Measurements from ENCODE around the gene TNN. TPM values are rescaled to one million over a fixed set of nuclear protein-coding genes. Genes with fewer than 3 reads are reported as not detected.

Gene TNN
- total and polyA plus RNA-seq, 2 experiments from 2014 or later, result 0.18 to 0.31 TPM

GRCh38 chr1:175077356-175078030 is 9.9 kb downstream of the TNN start:
- H3K27ac ChIP-seq (ENCODE audit: low read depth), result no peak overlapping the region
- no peaks in the 10 kb centered on the region for H4K20me1 ChIP-seq (replicated peaks; ENCODE audit: insufficient read depth)
- H3K4me1 ChIP-seq (ENCODE audit: insufficient read depth), result peaks cover 16% of the 10 kb centered on the region
- peaks cover 5% of the 10 kb centered on the region for H3K9me2 ChIP-seq (ENCODE audit: insufficient read depth)
- H3K27me3 Mint-ChIP-seq (ENCODE audit: insufficient read depth, low read depth, poor library complexity), result peaks cover 12% of the 10 kb centered on the region
- H3K9me3 Mint-ChIP-seq, result no peaks in the 10 kb centered on the region; the same call in 2 of the 3 replicates
- H3K36me3 ChIP-seq (ENCODE audit: insufficient read depth), result no peaks in the 10 kb centered on the region
- ATAC-seq, result no peak
- H3K4me1 Mint-ChIP-seq, result peaks cover 20% of the 10 kb centered on the region
- no peaks in the 10 kb centered on the region for H3K27me3 ChIP-seq (ENCODE audit: insufficient read depth)
- no peak overlapping the region for H3K4me3 ChIP-seq
- no peaks in the 10 kb centered on the region for H3F3A ChIP-seq (replicated peaks; ENCODE audit: low read depth)
- H3K79me2 ChIP-seq (replicated peaks; ENCODE audit: insufficient read depth), result no peaks in the 10 kb centered on the region
- DNase-seq (ENCODE audit: low spot score), result no peak
- no peaks in the 10 kb centered on the region for H3K36me3 Mint-ChIP-seq (ENCODE audit: low read depth)
- no peak overlapping the region for H3K4me2 ChIP-seq
- H3K27ac Mint-ChIP-seq, result no peak overlapping the region
- H3K4me3 Mint-ChIP-seq, result no peak overlapping the region
- TF ChIP-seq POLR2AphosphoS5 (IDR thresholded peaks at IDR 0.05; ENCODE audit: low read depth) (no peak), STAT1 (IDR thresholded peaks at IDR 0.05; ENCODE audit: unreplicated experiment) (no peak), ZNF114 (CRISPR knock-in tag; IDR thresholded peaks at IDR 0.05) (no peak), ZNF462 (CRISPR knock-in tag; IDR thresholded peaks at IDR 0.05) (no peak), CREB1 (CRISPR knock-in tag; IDR thresholded peaks at IDR 0.05; ENCODE audit: low read depth) (no peak), NANOG (IDR thresholded peaks at IDR 0.05; ENCODE audit: borderline replicate concordance) (no peak), REST (IDR thresholded peaks at IDR 0.05; ENCODE audit: unreplicated experiment) (no peak), ZNF331 (CRISPR knock-in tag; IDR thresholded peaks at IDR 0.05; ENCODE audit: low read depth) (no peak), EZH2 (IDR thresholded peaks at IDR 0.05; ENCODE audit: low read depth, unreplicated experiment) (no peak), JUNB (IDR thresholded peaks at IDR 0.05; ENCODE audit: unreplicated experiment) (no peak), ETS1 (IDR thresholded peaks at IDR 0.05) (no peak), EZH2phosphoT487 (IDR thresholded peaks at IDR 0.05; ENCODE audit: unreplicated experiment) (no peak)
- TF ChIP-seq, protein P1, sequence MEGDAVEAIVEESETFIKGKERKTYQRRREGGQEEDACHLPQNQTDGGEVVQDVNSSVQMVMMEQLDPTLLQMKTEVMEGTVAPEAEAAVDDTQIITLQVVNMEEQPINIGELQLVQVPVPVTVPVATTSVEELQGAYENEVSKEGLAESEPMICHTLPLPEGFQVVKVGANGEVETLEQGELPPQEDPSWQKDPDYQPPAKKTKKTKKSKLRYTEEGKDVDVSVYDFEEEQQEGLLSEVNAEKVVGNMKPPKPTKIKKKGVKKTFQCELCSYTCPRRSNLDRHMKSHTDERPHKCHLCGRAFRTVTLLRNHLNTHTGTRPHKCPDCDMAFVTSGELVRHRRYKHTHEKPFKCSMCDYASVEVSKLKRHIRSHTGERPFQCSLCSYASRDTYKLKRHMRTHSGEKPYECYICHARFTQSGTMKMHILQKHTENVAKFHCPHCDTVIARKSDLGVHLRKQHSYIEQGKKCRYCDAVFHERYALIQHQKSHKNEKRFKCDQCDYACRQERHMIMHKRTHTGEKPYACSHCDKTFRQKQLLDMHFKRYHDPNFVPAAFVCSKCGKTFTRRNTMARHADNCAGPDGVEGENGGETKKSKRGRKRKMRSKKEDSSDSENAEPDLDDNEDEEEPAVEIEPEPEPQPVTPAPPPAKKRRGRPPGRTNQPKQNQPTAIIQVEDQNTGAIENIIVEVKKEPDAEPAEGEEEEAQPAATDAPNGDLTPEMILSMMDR (conservative IDR thresholded peaks at IDR 0.05; ENCODE audit: low read depth in 2 of 2), result no peak
- 0 out of 2 replicates have a peak overlapping the region, but pooled peaks have one; percentile 28 for H2AFZ ChIP-seq

Data from GM23338 (cell line).